WTC11 (cell line): Measurements from ENCODE around the gene LCLAT1.

Experiments
- TF ChIP-seq, protein P1 (sequence below): sonication (generic); formaldehyde crosslinking; IDR thresholded peaks from 2 replicates; pipeline ENCODE4 v1.8.1; 2022; ENCODE audit warnings: low read depth, missing genetic modification reagents, borderline replicate concordance
- TF ChIP-seq, protein P2 (sequence below): fragments of 200-600 bp; IDR thresholded peaks from 2 replicates; pipeline ENCODE4 v1.8.0; 2022; ENCODE audit warnings: antibody characterized with exemption

DNA sequence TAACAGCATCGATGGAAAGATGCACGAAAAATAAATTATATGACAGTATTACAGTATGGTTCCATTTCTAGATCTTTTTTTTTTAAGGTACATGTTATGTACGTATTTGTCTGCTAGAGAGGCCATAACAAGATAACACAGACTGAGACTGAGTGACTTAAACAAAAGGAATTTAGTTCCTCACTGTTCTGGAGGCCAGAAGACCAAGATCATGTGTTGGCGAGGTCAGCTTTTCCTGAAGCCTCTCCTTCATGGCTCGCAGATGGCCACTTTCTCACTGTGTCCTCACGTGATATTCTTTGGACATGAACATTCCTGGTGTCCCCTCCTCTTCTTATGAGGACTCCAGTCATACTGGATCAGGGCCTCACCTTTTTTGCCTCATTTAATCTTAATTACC is 182.8 kb downstream of the LCLAT1 start:
- TF ChIP-seq, protein P1, sequence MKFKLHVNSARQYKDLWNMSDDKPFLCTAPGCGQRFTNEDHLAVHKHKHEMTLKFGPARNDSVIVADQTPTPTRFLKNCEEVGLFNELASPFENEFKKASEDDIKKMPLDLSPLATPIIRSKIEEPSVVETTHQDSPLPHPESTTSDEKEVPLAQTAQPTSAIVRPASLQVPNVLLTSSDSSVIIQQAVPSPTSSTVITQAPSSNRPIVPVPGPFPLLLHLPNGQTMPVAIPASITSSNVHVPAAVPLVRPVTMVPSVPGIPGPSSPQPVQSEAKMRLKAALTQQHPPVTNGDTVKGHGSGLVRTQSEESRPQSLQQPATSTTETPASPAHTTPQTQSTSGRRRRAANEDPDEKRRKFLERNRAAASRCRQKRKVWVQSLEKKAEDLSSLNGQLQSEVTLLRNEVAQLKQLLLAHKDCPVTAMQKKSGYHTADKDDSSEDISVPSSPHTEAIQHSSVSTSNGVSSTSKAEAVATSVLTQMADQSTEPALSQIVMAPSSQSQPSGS (CRISPR knock-in tag), result no peak
- TF ChIP-seq, protein P2, sequence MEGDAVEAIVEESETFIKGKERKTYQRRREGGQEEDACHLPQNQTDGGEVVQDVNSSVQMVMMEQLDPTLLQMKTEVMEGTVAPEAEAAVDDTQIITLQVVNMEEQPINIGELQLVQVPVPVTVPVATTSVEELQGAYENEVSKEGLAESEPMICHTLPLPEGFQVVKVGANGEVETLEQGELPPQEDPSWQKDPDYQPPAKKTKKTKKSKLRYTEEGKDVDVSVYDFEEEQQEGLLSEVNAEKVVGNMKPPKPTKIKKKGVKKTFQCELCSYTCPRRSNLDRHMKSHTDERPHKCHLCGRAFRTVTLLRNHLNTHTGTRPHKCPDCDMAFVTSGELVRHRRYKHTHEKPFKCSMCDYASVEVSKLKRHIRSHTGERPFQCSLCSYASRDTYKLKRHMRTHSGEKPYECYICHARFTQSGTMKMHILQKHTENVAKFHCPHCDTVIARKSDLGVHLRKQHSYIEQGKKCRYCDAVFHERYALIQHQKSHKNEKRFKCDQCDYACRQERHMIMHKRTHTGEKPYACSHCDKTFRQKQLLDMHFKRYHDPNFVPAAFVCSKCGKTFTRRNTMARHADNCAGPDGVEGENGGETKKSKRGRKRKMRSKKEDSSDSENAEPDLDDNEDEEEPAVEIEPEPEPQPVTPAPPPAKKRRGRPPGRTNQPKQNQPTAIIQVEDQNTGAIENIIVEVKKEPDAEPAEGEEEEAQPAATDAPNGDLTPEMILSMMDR, result no peak
